ENCODE data around the gene ALG14. TPM values are rescaled to one million over a fixed set of nuclear protein-coding genes. Genes with fewer than 3 reads are reported as not detected.
"Not testable (repeated sequence)": the region's sequence is repeated elsewhere in the genome, so short reads cannot be mapped to it uniquely, and the experiment has no call there.

The ALG14 gene
- total and polyA plus RNA-seq, 2 donors from 2014 or later, result 8.6 to 11.3 TPM

DNA sequence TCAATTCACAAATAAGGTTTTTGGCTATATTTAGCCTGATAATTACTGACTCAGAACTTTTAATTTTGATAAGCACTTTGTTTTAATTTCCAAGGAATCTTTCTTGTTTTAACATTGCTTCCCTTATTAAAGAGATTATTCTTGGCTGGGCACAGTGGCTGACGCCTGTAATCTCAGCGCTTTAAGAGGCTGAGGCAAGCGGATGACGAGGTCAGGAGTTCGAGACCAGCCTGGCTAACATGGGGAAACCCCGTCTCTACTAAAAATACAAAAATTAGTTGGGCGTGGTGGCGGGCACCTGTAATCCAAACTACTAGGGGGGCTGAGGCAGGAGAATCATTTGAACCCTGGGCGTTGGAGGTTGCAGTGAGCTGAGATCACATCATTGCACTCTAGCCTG is 13.8 kb downstream of the ALG14 start:
- intact Hi-C loops (cut with DNase I), result no loop called here
- TF ChIP-seq, protein P1, sequence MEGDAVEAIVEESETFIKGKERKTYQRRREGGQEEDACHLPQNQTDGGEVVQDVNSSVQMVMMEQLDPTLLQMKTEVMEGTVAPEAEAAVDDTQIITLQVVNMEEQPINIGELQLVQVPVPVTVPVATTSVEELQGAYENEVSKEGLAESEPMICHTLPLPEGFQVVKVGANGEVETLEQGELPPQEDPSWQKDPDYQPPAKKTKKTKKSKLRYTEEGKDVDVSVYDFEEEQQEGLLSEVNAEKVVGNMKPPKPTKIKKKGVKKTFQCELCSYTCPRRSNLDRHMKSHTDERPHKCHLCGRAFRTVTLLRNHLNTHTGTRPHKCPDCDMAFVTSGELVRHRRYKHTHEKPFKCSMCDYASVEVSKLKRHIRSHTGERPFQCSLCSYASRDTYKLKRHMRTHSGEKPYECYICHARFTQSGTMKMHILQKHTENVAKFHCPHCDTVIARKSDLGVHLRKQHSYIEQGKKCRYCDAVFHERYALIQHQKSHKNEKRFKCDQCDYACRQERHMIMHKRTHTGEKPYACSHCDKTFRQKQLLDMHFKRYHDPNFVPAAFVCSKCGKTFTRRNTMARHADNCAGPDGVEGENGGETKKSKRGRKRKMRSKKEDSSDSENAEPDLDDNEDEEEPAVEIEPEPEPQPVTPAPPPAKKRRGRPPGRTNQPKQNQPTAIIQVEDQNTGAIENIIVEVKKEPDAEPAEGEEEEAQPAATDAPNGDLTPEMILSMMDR (IDR thresholded peaks at IDR 0.05; ENCODE audit: borderline replicate concordance, extremely low read depth, insufficient read depth), result no peak
- H3K27me3 ChIP-seq (ENCODE audit: control insufficient read depth, insufficient read depth, low read length), result no peaks in the 10 kb centered on the region
- H3K9ac ChIP-seq (ENCODE audit: low read length in 3 of 3), result no peak overlapping the region
- FAIRE-seq, result no peak
- no peak overlapping the region for H3K27ac ChIP-seq (ENCODE audit: low read depth in 2 of 2, low read length in 2 of 2)
- peak in 1 of 5 donors; percentile 68 for DNase-seq
- H3K9me3 ChIP-seq (ENCODE audit: control insufficient read depth in 2 of 3, insufficient read depth in 1 of 3, low read length in 3 of 3), result peaks cover 0 to under 1% (median 0%) of the 10 kb centered on the region in 3 donors
- H3K4me3 ChIP-seq (ENCODE audit: low read length in 3 of 3), result no peak overlapping the region
- H3K4me1 ChIP-seq (ENCODE audit: control insufficient read depth in 2 of 3, insufficient read depth in 2 of 3, low read depth in 1 of 3, low read length in 3 of 3), result no peaks in the 10 kb centered on the region
- peaks cover 0 to 3% (median 2%) of the 10 kb centered on the region in 3 donors for H3K36me3 ChIP-seq (ENCODE audit: control insufficient read depth in 2 of 3, insufficient read depth in 3 of 3, low read length in 3 of 3)

DNA sequence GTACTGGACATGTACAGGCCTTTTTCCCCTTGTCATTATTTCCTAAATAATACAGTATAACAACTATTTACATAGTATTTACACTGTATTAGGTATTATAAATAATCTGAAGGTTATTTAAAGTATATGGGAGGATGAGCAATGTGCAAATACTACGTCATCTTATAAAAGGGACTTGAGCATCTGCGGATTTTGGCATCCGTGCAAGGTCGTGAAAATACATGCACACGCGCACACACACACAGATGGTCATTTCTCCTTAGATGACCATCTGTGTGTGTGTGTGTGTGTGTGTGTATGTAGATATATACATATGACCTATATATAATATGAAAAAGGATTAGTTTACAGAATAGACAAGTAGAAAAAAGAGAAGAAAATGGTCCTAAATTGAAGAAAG is 15.4 kb downstream of the ALG14 start:
- TF ChIP-seq, protein P1 (IDR thresholded peaks at IDR 0.05; ENCODE audit: borderline replicate concordance, extremely low read depth, insufficient read depth), result no peak
- no peak overlapping the region for H3K4me3 ChIP-seq (ENCODE audit: low read length in 3 of 3)
- peaks cover 0 to 2% (median 0%) of the 10 kb centered on the region in 3 donors for H3K36me3 ChIP-seq (ENCODE audit: control insufficient read depth in 2 of 3, insufficient read depth in 3 of 3, low read length in 3 of 3)
- H3K27me3 ChIP-seq (ENCODE audit: control insufficient read depth, insufficient read depth, low read length), result no peaks in the 10 kb centered on the region
- H3K4me1 ChIP-seq (ENCODE audit: control insufficient read depth in 2 of 3, insufficient read depth in 2 of 3, low read depth in 1 of 3, low read length in 3 of 3), result no peaks in the 10 kb centered on the region
- no peak overlapping the region for H3K9ac ChIP-seq (ENCODE audit: low read length in 3 of 3)
- DNase-seq (no peak), FAIRE-seq (no peak)
- intact Hi-C loops (cut with DNase I), result no loop called here
- no peak overlapping the region for H3K27ac ChIP-seq (ENCODE audit: low read depth in 2 of 2, low read length in 2 of 2)
- no peaks in the 10 kb centered on the region for H3K9me3 ChIP-seq (ENCODE audit: control insufficient read depth in 2 of 3, insufficient read depth in 1 of 3, low read length in 3 of 3)

DNA sequence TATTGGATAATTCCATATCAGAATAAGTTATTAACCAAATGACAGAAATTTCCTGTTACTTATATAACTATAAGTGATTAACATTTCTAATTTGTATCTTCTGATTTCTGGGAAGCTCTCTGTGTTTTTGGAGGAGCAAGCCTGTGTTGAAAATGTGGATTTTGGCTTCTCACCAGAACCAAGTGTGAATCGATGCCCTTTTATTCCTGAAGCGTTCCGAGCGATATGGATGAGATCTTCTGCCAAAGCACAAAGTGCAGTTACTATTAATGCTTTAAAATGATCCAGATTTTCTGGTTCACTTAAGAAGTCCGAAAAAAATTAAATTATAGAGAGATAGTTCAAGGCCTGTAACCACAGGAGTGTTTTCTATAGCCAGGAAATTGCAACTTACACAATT is 22.8 kb downstream of the ALG14 start:
- Histone ChIP-seq H3K9ac (ENCODE audit: low read length in 3 of 3) (no peak overlapping the region), H3K4me3 (ENCODE audit: low read length in 3 of 3) (no peak overlapping the region), H3K27me3 (ENCODE audit: control insufficient read depth, insufficient read depth, low read length) (no peaks in the 10 kb centered on the region), H3K27ac (ENCODE audit: low read depth in 2 of 2, low read length in 2 of 2) (no peak overlapping the region), H3K36me3 (ENCODE audit: control insufficient read depth in 2 of 3, insufficient read depth in 3 of 3, low read length in 3 of 3) (no peaks in the 10 kb centered on the region), H3K9me3 (ENCODE audit: control insufficient read depth in 2 of 3, insufficient read depth in 1 of 3, low read length in 3 of 3) (no peaks in the 10 kb centered on the region), H3K4me1 (ENCODE audit: control insufficient read depth in 2 of 3, insufficient read depth in 2 of 3, low read depth in 1 of 3, low read length in 3 of 3) (no peaks in the 10 kb centered on the region)
- FAIRE-seq, result no peak
- intact Hi-C loops (cut with DNase I), result no loop called here
- DNase-seq, result no peak
- TF ChIP-seq, protein P1 (IDR thresholded peaks at IDR 0.05; ENCODE audit: borderline replicate concordance, extremely low read depth, insufficient read depth), result no peak

DNA sequence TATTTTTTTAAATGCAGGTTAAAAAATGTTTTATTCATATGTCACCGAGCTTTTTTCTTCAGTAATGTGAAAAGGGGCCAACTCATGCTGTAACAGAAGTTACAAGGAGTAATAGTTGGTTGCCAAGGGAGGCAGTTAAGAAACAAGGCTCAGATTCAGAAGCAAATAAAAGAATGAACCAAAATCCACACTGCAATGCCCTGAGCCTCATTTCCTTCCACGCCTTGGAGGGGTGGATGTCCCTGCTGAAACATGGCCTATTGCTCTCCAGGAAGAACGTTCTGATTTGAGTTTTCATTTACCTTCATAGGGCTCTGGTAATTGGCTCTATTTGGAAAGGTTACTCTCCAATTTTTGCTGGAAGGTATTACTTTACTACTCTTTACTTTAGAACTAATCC is 24.4 kb downstream of the ALG14 start:
- no peak overlapping the region for H3K9ac ChIP-seq (ENCODE audit: low read length in 3 of 3)
- DNase-seq (no peak), FAIRE-seq (no peak)
- H3K4me1 ChIP-seq (ENCODE audit: control insufficient read depth in 2 of 3, insufficient read depth in 2 of 3, low read depth in 1 of 3, low read length in 3 of 3), result no peaks in the 10 kb centered on the region
- TF ChIP-seq, protein P1 (IDR thresholded peaks at IDR 0.05; ENCODE audit: borderline replicate concordance, extremely low read depth, insufficient read depth), result no peak
- H3K27me3 ChIP-seq (ENCODE audit: control insufficient read depth, insufficient read depth, low read length), result no peaks in the 10 kb centered on the region
- no peaks in the 10 kb centered on the region for H3K36me3 ChIP-seq (ENCODE audit: control insufficient read depth in 2 of 3, insufficient read depth in 3 of 3, low read length in 3 of 3)
- no peak overlapping the region for H3K27ac ChIP-seq (ENCODE audit: low read depth in 2 of 2, low read length in 2 of 2)
- no peak overlapping the region for H3K4me3 ChIP-seq (ENCODE audit: low read length in 3 of 3)
- intact Hi-C loops (cut with DNase I), result no loop called here
- no peaks in the 10 kb centered on the region for H3K9me3 ChIP-seq (ENCODE audit: control insufficient read depth in 2 of 3, insufficient read depth in 1 of 3, low read length in 3 of 3)

DNA sequence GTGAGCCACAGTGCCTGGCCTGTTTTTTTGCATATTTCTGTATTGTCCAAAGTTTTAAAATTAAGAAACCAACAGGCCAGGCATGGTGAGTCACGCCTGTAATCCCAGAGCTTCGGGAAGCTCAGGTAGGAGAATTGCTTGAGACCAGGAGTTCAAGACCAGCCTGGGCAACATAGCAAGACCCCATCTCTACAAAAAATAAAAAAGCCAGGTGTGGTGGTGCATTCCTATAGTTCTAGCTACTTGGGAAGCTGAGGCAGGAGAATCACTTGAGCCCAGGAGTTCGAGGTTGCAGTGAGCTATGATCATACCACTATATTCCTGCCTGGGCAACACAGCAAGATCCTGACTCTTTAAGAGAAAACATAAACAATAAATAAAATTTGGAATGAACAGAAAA is 25.1 kb downstream of the ALG14 start:
- H3K9ac ChIP-seq (ENCODE audit: low read length in 3 of 3); DNase-seq; H3K9me3 ChIP-seq (ENCODE audit: control insufficient read depth in 2 of 3, insufficient read depth in 1 of 3, low read length in 3 of 3); H3K4me1 ChIP-seq (ENCODE audit: control insufficient read depth in 2 of 3, insufficient read depth in 2 of 3, low read depth in 1 of 3, low read length in 3 of 3); FAIRE-seq; H3K27ac ChIP-seq (ENCODE audit: low read depth in 2 of 2, low read length in 2 of 2); H3K4me3 ChIP-seq (ENCODE audit: low read length in 3 of 3); intact Hi-C loops (cut with DNase I); H3K27me3 ChIP-seq (ENCODE audit: control insufficient read depth, insufficient read depth, low read length); H3K36me3 ChIP-seq (ENCODE audit: control insufficient read depth in 2 of 3, insufficient read depth in 3 of 3, low read length in 3 of 3): not testable (repeated sequence)

Measured in kidney (tissue), 14 donors.